ENCODE data around the gene SSUH2. TPM values are rescaled to one million over a fixed set of nuclear protein-coding genes. Genes with fewer than 3 reads are reported as not detected.

Gene SSUH2
- total and polyA plus RNA-seq, 2 of the 13 experiments (the other 11 are each of a cell fraction or from before 2014, with no cell fraction given): 38.1 to 136 TPM

GRCh38 chr3:8653800-8654408 is 9.3 kb upstream of the SSUH2 start (continued):
- TF ChIP-seq ZNF609 (CRISPR knock-in tag; IDR thresholded peaks at IDR 0.05; ENCODE audit: borderline replicate concordance): 0 out of 2 replicates have a peak, but pooled peaks have one; percentile 26
- TF ChIP-seq ZFP36 (IDR thresholded peaks at IDR 0.05; ENCODE audit: borderline replicate concordance, low read depth, low read length, partially characterized antibody): no peak
- no peak for TF ChIP-seq ZNF724P (CRISPR knock-in tag; IDR thresholded peaks at IDR 0.05; ENCODE audit: borderline replicate concordance)
- TF ChIP-seq ZNF691 (CRISPR knock-in tag; IDR thresholded peaks at IDR 0.05; ENCODE audit: borderline replicate concordance, low read depth): no peak
- peak; percentile 69 for TF ChIP-seq SALL1 (CRISPR knock-in tag; IDR thresholded peaks at IDR 0.05)
- peak; percentile 83; the same call in 1 of the 2 replicates for TF ChIP-seq ZNF292 (CRISPR knock-in tag; IDR thresholded peaks at IDR 0.05; ENCODE audit: borderline replicate concordance, low read depth)

Data from HepG2 (cell line).